KOPT-K1 (cell line): Measurements from ENCODE around the gene ZNF45.

Experiments used
- H3K27ac ChIP-seq: fragments of 200-600 bp; sonication (generic); 2 replicates; pipeline ENCODE4 v1.5.1; 2016; ENCODE audit warnings: antibody characterized with exemption, mild to moderate bottlenecking, low read depth, low read length; ENCODE audit not compliant: poor library complexity, severe bottlenecking
- H3K36me3 ChIP-seq: fragments of 200-600 bp; sonication (generic); 2 replicates; pipeline ENCODE4 v1.5.1; 2017; ENCODE audit warnings: antibody characterized with exemption, mild to moderate bottlenecking, low read length, moderate library complexity; ENCODE audit not compliant: insufficient read depth
- H3K9me3 ChIP-seq: fragments of 200-600 bp; sonication (generic); 2 replicates; pipeline ENCODE4 v1.5.1; 2017; ENCODE audit warnings: antibody characterized with exemption, low read length, mild to moderate bottlenecking; ENCODE audit not compliant: insufficient read depth, poor library complexity, severe bottlenecking

Gene ZNF45

DNA sequence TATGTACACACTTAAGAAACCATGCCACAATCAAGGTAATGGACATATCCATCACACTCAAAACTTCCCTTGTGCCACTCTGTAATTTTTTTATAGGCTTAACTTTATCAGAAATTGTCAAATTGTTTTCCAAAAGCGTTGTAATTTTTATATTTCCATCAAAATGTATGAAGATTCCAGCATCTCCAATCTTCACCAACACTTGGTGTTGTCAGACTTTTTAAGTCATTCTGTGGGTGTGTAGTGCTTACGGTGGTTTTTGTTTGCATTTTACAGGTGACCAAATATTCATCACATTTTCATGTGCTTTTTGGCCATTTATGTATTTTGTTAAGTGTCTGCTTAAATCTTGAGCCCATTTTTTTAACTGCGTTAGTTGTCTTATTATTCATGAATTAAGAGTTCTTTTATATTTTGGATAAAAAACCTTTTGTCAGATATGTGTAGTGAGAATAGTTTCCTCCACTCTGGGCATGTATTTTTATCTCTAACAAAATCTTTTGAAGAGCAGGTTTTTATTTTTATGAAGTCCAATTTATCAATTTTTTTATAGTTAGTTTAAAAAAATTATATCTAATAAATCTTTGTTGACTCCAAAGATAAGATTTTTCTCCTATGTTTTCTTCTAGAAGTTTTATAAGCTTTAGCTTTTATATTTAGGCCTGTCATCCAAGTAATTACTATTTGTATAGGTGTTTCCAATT is 4.6 kb upstream of the ZNF45 start:
- H3K27ac ChIP-seq = no peak overlapping the region
- H3K9me3 ChIP-seq = peaks cover 13% of the 10 kb centered on the region
- H3K36me3 ChIP-seq = no peaks in the 10 kb centered on the region

DNA sequence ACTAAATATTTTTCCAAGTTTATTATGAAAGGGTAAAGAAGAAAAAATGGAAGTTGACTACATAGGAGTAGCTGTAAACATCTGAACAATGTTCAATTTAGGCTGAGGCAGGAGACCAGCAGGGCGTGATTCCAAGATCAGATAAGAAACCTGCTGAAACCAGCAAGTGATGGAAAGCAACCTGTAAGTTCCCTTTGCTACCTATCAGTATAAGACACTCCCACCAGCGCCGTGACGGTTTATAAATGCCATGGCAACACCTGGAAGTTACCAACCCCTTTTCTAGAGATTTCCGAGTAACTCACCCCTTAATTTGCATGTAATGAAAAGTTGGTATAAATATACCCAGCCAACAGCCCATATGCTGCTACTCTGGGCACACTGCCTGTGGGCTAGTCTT is 1.1 kb upstream of the ZNF45 start:
- Histone ChIP-seq H3K36me3 (peaks cover 21% of the 10 kb centered on the region), H3K9me3 (peaks cover 13% of the 10 kb centered on the region), H3K27ac (no peak overlapping the region)

DNA sequence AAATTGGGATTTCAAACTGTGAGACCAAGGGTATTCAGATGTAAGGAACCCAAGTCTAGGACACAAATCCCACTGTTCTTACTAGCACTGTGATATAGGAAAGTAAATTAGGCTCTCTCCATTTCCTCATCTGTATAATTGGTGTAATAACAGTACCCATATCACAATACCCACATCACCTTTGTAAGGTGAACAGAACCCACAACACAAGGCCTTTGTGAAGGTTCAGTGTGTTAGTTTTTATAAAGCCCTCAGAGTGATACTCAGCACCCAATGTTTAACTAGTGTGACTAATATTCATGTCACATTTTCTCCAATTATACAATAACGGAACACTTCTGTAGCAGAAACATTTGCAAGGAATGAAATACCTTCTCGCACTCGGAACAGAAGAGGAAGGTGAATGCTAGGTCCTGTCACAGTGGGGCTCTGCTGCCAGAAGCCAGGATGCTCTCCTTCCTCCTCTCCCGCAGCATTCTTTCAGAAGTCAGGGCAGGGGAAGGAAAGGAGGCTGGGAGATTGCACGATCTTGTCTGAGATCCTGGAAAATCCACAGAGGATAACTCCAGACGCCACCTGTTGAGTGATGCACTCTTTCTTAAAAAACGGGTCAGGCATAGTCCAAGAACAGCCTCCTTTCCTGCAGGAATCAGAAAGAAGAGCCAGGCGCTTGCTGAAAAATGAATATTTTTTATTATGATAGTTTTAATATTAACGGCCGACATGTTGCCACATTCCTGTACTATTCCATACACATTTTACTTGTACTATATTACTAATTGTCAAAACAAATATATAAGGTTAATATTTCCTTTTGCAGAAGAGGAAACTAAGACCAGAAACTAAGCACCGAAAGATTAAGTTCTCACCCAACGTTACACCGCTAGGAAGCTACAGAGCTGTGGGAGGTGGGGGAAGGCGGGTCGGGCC is 762 bp downstream of the ZNF45 start:
- Histone ChIP-seq H3K36me3 (peaks cover 39% of the 10 kb centered on the region), H3K9me3 (peaks cover 3% of the 10 kb centered on the region), H3K27ac (peak overlapping the region; percentile 72)

DNA sequence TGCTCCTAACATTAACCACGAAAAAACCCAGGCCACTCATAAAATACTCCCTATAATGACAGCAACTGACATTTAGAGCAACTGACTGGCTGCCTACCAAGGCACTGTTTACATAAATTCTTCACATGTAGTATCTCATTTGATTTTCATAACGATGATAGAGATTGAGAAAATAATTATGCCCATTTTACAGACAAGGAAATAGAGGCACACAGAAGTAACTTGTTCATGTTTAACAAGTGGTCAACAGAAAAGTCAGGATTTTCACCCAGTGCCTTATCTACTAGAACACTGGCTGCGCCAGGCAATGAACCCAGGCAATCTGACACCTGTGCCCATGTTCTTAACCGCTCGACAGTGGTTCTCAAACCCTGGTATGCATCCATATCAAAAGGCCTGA is 6.3 kb downstream of the ZNF45 start:
- no peaks in the 10 kb centered on the region for H3K9me3 ChIP-seq
- peaks cover 94% of the 10 kb centered on the region for H3K36me3 ChIP-seq
- no peak overlapping the region for H3K27ac ChIP-seq

DNA sequence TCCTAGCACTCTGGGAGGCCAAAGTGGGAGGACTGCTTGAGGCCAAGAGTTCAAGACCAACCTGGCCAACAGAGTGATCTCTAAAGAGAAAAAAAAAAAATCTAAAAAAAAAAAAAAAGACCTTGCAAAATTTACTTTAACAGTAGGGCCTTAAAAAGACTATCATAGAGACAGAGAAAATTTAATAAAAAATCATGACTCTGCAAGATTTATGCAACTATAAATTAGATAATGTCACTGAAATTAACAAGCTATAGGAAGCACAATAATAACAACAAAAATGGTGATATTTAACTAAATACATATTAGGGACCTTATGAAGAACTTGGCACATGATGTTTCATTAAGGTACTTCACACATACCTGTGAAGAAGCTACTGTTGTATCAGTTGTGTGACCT is 11.2 kb downstream of the ZNF45 start:
- H3K27ac ChIP-seq = no peak overlapping the region
- H3K36me3 ChIP-seq = peaks cover 100% of the 10 kb centered on the region
- peaks cover 23% of the 10 kb centered on the region for H3K9me3 ChIP-seq

DNA sequence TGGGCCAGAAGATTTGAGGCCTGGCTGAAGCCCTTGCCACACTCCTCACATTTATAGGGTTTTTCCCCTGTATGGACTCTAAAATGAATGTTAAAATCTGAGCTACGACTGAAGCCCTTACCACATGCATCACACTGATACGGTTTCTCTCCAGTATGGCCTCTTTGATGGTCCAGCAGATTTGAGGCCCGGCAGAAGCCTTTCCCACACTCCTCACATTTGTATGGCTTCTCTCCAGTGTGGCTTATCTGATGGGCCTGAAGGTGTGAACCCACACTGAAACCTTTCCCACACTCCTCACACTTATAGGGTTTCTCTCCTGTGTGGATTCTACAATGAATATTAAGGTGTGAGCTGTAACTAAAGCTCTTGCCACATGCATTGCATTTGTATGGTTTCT is 21.0 kb downstream of the ZNF45 start:
- Histone ChIP-seq H3K36me3 (peaks cover 67% of the 10 kb centered on the region), H3K27ac (no peak overlapping the region), H3K9me3 (peaks cover 82% of the 10 kb centered on the region)

DNA sequence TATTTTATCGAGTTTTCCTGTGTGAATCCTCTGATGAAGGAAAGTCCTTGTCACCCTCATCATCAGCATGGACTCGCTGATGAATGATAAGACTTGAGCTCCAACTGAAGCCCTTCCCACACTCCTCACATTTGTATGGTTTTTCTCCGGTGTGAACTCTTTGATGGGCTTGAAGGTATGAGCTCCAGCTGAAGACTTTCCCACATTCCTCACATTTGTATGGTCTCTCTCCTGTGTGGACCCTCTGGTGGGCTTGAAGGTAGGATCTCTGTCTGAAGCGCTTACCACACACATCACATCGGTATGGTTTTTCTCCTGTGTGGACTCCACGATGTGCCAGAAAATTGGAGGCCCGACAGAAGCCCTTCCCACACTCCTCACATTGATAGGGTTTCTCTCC is 21.7 kb downstream of the ZNF45 start:
- Histone ChIP-seq H3K36me3 (peaks cover 61% of the 10 kb centered on the region), H3K27ac (no peak overlapping the region), H3K9me3 (peaks cover 76% of the 10 kb centered on the region)

DNA sequence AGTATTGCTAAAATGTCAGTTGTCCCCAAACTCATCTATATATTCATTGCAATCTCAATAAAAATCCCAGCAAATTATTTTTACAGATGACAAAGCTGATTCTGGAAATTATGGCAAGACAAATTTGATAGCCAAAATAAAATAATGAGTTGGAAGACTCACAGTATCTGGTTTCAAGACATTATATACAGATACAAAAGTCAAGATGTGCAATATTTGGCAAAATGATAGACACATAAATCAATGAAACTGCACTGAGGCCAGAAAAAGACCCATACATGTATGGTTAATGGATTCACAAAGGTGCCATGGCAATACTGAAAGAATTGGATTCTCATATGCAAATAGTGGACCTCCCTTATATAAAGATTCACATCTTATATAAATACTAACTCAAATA is 24.2 kb downstream of the ZNF45 start:
- Histone ChIP-seq H3K36me3 (peaks cover 36% of the 10 kb centered on the region), H3K9me3 (peaks cover 62% of the 10 kb centered on the region), H3K27ac (no peak overlapping the region)

DNA sequence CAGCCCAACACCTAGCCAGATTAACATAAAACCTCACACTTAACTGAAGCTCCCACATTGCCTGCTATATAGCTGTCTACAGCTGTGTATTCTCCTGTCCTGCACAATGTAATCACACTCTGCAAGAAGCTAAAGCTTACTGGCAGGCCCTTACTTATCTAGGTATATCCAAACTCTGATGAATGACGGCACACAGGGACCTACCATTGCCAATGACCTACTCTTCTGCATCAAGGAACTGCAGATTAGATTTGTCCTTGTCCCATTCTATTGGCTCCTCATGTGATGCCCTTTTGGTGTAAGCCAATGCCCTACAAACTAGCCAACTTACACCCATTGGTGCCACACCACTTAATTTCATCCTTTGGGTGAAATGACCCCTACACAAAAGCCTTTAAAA is 26.4 kb downstream of the ZNF45 start:
- H3K9me3 ChIP-seq = peaks cover 40% of the 10 kb centered on the region
- peaks cover 13% of the 10 kb centered on the region for H3K36me3 ChIP-seq
- no peak overlapping the region for H3K27ac ChIP-seq

DNA sequence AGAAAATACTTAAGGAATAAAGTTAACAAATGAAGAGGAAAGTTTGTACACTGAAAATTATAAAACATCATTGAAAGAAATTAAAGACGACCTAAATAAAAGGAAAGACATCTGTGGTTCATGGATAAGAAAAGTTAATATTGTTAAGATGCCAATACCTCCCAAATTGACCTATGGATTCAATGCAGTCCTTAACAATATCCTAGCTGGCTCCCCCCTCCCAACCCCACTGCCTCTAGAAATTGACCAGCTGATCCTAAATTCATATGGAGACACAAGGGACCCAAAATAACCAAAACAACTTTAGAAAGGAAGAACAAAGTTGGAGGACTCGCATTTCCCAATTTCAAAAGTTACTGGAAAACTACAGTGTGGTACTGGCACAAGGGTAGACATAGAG is 28.3 kb downstream of the ZNF45 start:
- H3K9me3 ChIP-seq = peaks cover 24% of the 10 kb centered on the region
- no peak overlapping the region for H3K27ac ChIP-seq
- H3K36me3 ChIP-seq = no peaks in the 10 kb centered on the region

DNA sequence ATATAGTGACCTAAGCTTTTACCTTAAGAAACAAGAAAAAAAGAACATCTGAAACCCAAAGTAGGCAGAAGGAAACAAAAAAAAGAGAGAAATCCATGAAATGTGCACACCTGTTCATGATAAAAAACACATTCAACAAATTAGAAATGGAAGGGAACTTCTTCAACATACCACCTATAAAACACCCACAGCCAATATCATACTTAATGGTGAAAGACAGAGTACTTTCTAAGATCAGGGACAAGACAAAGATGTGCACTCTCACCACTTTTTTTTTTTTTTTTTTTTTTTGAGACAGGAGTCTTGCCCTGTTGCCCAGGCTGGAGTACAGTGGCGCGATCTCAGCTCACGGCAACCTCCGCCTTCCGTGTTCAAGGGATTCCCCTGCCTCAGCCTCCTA is 29.2 kb downstream of the ZNF45 start:
- Histone ChIP-seq H3K27ac (no peak overlapping the region), H3K9me3 (peaks cover 24% of the 10 kb centered on the region), H3K36me3 (no peaks in the 10 kb centered on the region)

DNA sequence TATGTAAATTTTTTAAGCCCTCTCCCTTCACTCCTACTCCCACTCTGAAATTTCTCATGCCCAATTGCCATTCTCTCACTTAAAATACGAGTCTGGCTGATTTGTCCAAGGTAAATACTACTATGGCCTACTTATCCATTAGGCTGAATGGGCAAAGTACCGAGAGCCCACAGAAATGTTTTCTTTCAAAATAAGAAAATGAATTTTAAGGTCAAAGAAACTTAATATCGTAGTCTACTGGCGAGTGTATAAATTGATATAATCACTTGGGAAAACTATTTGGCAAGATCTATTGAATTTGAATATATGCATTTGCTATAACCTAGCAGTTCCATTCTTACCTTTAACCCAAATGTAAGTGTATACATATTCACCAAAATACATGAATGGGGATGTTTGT is 32.7 kb downstream of the ZNF45 start:
- no peak overlapping the region for H3K27ac ChIP-seq
- no peaks in the 10 kb centered on the region for H3K36me3 ChIP-seq
- peaks cover 18% of the 10 kb centered on the region for H3K9me3 ChIP-seq

DNA sequence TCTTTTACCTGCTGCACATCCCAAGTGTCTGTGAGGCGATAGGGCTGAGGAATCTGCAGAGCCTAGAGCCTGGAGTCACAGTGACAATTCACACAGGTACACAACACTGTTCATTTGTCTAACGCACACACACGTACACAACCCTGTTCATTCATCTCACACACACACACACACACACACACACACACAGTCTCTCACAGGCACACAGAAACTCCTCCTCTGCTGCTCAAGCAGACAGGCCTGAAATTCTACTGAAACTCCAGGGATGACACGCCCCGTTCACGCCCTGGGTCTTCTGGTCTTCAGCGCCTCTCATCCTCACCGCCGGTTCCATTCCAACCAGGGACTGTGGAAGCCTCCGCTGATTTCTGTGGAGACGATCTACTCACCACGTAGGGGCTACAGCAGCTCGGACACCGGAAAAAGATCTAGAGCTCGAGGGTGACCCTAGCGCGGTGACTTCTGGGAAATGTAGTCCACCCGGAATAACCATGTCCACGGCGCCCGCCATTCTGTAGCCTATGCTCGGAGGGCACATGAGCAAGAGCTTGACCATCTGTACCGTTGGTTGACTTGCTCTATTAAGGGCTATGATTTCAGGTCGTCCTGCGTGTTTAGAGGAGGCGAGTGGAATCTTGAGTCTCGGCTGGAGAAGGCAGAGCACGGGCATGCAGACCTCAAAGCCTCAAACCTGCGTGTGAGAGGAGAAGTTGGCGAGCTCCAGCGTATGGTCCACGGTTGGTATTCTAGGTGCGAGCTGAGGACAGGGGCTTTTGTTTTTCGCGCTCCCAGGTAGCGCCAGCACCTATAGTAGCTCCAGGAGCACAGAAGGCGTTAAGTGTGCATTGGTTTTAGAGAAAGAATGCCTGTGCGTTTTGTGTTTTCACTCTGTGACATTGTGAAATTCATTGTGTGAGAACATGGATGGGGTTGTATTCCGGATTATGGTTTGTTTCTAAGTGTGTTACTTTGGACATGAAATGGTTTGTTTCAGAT is 33.4 kb downstream of the ZNF45 start:
- H3K36me3 ChIP-seq = no peaks in the 10 kb centered on the region
- peaks cover 18% of the 10 kb centered on the region for H3K9me3 ChIP-seq
- H3K27ac ChIP-seq = no peak overlapping the region

DNA sequence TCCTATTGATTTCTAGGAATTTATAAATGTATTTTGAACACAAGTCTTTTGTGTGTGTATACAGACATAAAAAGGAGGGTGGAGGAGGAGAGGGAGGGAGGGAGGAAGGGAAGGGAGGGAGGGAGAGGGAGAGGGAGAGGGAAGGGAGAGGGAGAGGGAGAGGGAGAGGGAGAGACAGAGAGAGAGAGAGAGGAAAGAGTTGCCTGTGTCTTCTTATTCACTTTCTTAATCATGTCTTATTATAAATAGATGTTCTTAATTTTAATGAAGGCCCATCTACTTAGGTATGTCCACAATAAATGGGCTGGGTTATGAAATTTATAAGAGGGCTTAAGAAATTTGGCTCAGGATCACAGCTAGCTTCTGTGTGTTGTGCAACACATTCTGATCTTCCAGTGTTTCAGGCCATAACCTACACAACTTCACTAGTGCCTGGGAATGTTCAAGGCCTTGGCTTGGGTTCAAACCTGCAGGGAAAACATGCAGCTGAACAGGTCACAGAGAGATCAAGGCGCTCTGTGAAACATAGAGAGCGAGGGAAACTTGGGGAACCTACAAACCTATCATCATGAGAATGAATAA is 39.3 kb downstream of the ZNF45 start:
- Histone ChIP-seq H3K27ac (no peak overlapping the region), H3K36me3 (no peaks in the 10 kb centered on the region), H3K9me3 (peaks cover 4% of the 10 kb centered on the region)
